Peyer's patch (tissue), 4 donors: ENCODE data around the gene PTPRA. TPM values are rescaled to one million over a fixed set of nuclear protein-coding genes. Genes with fewer than 3 reads are reported as not detected.
A peak's percentile ranks its signal among the peaks of the same experiment; 100 is the strongest.

Experiments
- DNase-seq, 3 donors: peaks; one replicate each; pipeline ENCODE4 v3.0.0-alpha.2; 2017 to 2019
- H3K27ac ChIP-seq, 4 donors: fragments of 200-600 bp; sonication (generic); one replicate each; pipeline ENCODE4 v1.5.1; 2016 to 2019
- H3K27me3 ChIP-seq, 2 donors: fragments of 200-600 bp; sonication (generic); one replicate each; pipeline ENCODE4 v1.5.1; 2019
- H3K36me3 ChIP-seq, 3 donors: fragments of 200-600 bp; sonication (generic); one replicate each; pipeline ENCODE4 v1.5.1; 2016 to 2019
- H3K4me1 ChIP-seq, 4 donors: fragments of 200-600 bp; sonication (generic); one replicate each; pipeline ENCODE4 v1.5.1; 2016 to 2019
- H3K4me3 ChIP-seq, 4 donors: fragments of 200-600 bp; sonication (generic); 1 replicate in 3 of 4; 2 replicates in 1 of 4; pipeline ENCODE4 v1.5.1; 2016 to 2019; ENCODE audit warnings: mild to moderate bottlenecking in 1 of 4
- H3K9me3 ChIP-seq, 4 donors: fragments of 200-600 bp; sonication (generic); one replicate each; pipeline ENCODE4 v1.5.1; 2016 to 2019; ENCODE audit warnings: mild to moderate bottlenecking in 1 of 4
- POLR2A ChIP-seq, 2 donors: fragments of 450-650 bp; IDR thresholded peaks; one replicate each; pipeline ENCODE4 v1.5.1; 2017; ENCODE audit warnings: antibody characterized with exemption in 2 of 2, mild to moderate bottlenecking in 2 of 2, moderate library complexity in 2 of 2
- total RNA-seq, 4 donors: library from RNA; depleted of rRNA; stranded (reverse); fragments of >200 nt; gene quantifications; one replicate each; pipeline ENCODE4 v1.1.0, GENCODE V29; 2016
- TF ChIP-seq, protein P1 (sequence below), 6 experiments: fragments of 450-650 bp in 4 of 6; fragments of 200-600 bp in 2 of 6; sonication (generic) in 1 of 6; IDR thresholded peaks; one replicate each; pipeline ENCODE4 v1.5.1; 2017 to 2019; ENCODE audit warnings: antibody characterized with exemption in 6 of 6, mild to moderate bottlenecking in 3 of 6, moderate library complexity in 1 of 6

The PTPRA gene
- total RNA-seq, 4 donors from 2014 or later, result 22.8 to 52.8 (median 36.5) TPM

- Histone ChIP-seq H3K4me1 (peaks cover 0 to 19% (median 9%) of the 10 kb centered on the region in 4 donors), H3K27ac (peak overlapping the region in 1 of 4 donors; percentile 94), H3K4me3 (no peak overlapping the region), H3K9me3 (no peaks in the 10 kb centered on the region), H3K36me3 (peaks cover 0 to 34% (median 0%) of the 10 kb centered on the region in 3 donors), H3K27me3 (no peaks in the 10 kb centered on the region)
- no peak for TF ChIP-seq POLR2A (IDR thresholded peaks at IDR 0.05)
- TF ChIP-seq, protein P1, sequence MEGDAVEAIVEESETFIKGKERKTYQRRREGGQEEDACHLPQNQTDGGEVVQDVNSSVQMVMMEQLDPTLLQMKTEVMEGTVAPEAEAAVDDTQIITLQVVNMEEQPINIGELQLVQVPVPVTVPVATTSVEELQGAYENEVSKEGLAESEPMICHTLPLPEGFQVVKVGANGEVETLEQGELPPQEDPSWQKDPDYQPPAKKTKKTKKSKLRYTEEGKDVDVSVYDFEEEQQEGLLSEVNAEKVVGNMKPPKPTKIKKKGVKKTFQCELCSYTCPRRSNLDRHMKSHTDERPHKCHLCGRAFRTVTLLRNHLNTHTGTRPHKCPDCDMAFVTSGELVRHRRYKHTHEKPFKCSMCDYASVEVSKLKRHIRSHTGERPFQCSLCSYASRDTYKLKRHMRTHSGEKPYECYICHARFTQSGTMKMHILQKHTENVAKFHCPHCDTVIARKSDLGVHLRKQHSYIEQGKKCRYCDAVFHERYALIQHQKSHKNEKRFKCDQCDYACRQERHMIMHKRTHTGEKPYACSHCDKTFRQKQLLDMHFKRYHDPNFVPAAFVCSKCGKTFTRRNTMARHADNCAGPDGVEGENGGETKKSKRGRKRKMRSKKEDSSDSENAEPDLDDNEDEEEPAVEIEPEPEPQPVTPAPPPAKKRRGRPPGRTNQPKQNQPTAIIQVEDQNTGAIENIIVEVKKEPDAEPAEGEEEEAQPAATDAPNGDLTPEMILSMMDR (IDR thresholded peaks at IDR 0.05), result no peak
- DNase-seq, result no peak
Measured at GRCh38 chr20:3044336-3044965, 171.2 kb downstream of the PTPRA start.

DNA sequence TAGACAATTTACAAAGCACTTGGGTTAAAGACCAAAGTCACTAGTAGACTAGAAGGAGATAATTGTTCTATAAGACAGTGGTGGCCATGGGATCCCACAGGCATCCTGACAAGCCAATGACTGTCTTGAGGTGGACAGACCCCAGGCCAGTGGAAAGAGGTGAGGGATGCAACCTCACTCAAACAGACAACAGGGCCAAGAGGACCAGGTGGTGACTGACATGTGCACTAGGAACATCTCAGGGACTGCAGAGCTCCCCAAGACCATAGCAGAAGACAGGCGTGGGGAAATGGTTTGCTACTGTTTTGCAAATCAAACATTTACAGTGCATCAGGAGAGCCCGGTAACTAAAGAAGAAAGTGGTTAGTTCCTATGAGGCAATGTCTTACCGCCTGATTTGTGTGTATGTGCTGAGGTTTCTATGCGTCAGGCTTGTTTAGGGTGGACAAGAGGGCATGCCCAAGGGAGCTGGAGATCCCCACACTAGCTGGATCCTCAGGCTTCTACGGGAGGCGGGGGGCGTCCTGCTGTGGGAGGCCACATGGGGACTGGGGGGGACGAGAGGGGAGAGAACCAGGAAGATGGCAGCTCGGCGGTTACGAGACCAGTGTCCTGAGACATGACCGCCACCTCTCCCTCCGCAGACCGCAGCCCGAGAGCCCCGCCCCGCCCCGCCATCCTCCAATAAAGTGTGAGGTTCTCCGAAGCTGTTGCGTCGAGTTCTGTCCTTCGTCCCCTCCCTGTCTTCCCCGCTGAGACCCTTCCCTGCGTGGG is 171.9 kb downstream of the PTPRA start:
- peak overlapping the region; percentile 87 to 94 (median 92) for H3K27ac ChIP-seq
- H3K9me3 ChIP-seq, result no peaks in the 10 kb centered on the region
- peak overlapping the region; percentile 65 to 98 (median 87) for H3K4me3 ChIP-seq
- peaks cover 0 to 19% (median 9%) of the 10 kb centered on the region in 4 donors for H3K4me1 ChIP-seq
- H3K36me3 ChIP-seq, result peaks cover 0 to 32% (median 0%) of the 10 kb centered on the region in 3 donors
- peak; percentile 81 to 91 (median 89) for DNase-seq
- TF ChIP-seq POLR2A (IDR thresholded peaks at IDR 0.05), result no peak
- TF ChIP-seq, protein P1 (IDR thresholded peaks at IDR 0.05), result no peak
- no peaks in the 10 kb centered on the region for H3K27me3 ChIP-seq

DNA sequence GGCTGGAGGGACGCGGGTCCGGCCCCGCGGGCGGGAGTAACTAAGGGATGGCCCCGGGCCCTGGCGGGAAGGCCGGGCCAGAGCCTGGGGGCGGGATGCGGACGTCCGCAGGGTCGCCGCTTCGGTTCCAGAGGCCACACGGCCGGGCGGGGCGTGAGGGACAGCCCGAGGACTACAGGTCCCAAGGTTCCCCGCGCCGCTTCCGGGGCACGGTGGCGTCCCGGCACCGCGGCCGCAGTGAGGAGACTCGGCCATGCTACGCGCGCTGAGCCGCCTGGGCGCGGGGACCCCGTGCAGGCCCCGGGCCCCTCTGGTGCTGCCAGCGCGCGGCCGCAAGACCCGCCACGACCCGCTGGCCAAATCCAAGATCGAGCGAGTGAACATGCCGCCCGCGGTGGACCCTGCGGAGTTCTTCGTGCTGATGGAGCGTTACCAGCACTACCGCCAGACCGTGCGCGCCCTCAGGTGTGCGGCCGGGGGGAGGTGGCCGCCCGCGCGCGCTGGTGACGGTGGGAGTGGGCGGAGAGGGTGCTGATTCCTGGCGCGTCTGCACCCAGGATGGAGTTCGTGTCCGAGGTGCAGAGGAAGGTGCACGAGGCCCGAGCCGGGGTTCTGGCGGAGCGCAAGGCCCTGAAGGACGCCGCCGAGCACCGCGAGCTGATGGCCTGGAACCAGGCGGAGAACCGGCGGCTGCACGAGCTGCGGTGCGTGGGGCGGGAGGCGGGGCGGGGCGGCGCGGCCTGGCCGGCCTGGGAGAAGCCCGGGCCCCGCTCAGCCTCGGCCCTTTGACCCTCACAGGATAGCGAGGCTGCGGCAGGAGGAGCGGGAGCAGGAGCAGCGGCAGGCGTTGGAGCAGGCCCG is 172.8 kb downstream of the PTPRA start, which contains the start of gene MRPS26:
Gene MRPS26, plus strand, starts transcription at position 237 of the 861 bp plus-strand sequence. Its CDS starts 17 bp downstream, at position 254.
- Histone ChIP-seq H3K27ac (peak within 1 kb of the TSS; percentile 87 to 94 (median 92)), H3K4me1 (peaks cover 0 to 19% (median 9%) of the 10 kb centered on the region in 4 donors), H3K27me3 (no peaks in the 10 kb centered on the region), H3K9me3 (no peaks in the 10 kb centered on the region), H3K36me3 (peaks cover 0 to 26% (median 0%) of the 10 kb centered on the region in 3 donors), H3K4me3 (peak within 1 kb of the TSS; percentile 65 to 98 (median 87))
- peak; percentile 91 to 96 (median 95) for DNase-seq
- TF ChIP-seq, protein P1 (IDR thresholded peaks at IDR 0.05), result peak in 2 of 6 experiments; percentile 8 to 14
- TF ChIP-seq POLR2A (IDR thresholded peaks at IDR 0.05), result peak in 1 of 2 donors; percentile 62

DNA sequence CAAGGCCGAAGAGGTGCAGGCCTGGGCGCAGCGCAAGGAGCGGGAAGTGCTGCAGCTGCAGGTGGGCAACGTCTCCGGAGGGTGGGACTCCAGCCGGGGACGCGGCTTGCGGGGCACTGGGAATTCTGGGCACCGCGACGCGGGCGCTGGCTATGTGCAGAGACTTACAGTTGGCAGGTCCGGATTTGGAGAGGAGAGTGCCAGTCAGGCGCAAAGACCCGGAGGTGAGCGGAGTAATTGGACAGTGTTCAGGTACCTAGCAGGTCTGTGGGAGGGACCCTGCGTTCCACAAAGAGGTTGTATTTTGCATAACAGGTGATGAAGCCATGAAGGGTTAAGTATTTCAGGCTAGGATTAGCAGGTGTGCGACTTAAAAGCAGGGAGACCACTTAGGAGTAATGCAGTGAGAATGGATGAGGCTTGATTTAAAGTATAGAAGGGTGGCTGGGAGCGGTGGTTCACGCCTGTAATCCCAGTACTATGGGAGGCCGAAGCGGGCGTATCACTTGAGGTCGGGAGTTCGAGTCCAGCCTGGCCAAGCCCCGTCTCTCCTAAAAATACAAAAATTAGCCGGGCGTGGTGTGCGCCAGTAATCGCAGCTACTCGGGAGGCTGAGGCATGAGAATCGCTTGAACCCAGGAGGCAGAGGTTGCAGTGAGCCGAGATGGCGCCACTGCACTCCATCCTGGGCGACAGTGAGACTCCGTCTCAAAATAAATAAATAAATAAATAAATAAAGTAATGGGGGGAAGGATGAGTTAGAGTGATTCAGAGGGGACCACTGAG is 173.6 kb downstream of the PTPRA start:
- H3K4me3 ChIP-seq, result peak overlapping the region; percentile 65 to 98 (median 87)
- no peak for TF ChIP-seq POLR2A (IDR thresholded peaks at IDR 0.05)
- TF ChIP-seq, protein P1 (IDR thresholded peaks at IDR 0.05), result no peak
- peak overlapping the region; percentile 87 to 94 (median 92) for H3K27ac ChIP-seq
- no peaks in the 10 kb centered on the region for H3K9me3 ChIP-seq
- peaks cover 0 to 26% (median 0%) of the 10 kb centered on the region in 3 donors for H3K36me3 ChIP-seq
- peaks cover 0 to 17% (median 9%) of the 10 kb centered on the region in 4 donors for H3K4me1 ChIP-seq
- DNase-seq, result no peak
- no peaks in the 10 kb centered on the region for H3K27me3 ChIP-seq
